ENCODE measurements around the gene SLC35F4. TPM values are rescaled to one million over a fixed set of nuclear protein-coding genes. Genes with fewer than 3 reads are reported as not detected.

SLC35F4 gene
- total RNA-seq, 4 donors from 2014 or later, result not detected

DNA sequence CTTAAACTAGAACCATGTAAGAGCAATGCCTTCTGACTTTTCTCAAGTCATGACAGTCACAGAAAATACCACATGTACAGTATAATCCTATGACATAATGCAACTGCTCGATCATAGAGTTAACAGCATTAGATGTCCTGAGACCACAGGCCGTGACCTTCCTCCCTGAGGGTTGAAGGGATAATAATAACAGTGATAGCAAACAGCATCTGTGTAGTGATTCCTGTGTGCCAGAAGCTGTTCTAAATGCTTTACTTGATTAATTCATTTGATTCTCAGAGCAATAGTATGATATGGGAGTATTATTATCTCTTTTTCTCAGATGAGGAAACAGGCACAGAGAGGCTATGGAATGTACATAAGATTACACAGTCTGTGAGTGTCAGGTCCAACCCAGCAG is 53.2 kb downstream of the SLC35F4 start:
- DNase-seq (ENCODE audit: low spot score in 2 of 2), result no peak
- Histone ChIP-seq H3K4me3 (no peak overlapping the region), H3K27ac (no peak overlapping the region), H3K27me3 (no peaks in the 10 kb centered on the region), H3K36me3 (no peaks in the 10 kb centered on the region), H3K9me3 (no peaks in the 10 kb centered on the region), H3K4me1 (no peaks in the 10 kb centered on the region)
- TF ChIP-seq, protein P1, sequence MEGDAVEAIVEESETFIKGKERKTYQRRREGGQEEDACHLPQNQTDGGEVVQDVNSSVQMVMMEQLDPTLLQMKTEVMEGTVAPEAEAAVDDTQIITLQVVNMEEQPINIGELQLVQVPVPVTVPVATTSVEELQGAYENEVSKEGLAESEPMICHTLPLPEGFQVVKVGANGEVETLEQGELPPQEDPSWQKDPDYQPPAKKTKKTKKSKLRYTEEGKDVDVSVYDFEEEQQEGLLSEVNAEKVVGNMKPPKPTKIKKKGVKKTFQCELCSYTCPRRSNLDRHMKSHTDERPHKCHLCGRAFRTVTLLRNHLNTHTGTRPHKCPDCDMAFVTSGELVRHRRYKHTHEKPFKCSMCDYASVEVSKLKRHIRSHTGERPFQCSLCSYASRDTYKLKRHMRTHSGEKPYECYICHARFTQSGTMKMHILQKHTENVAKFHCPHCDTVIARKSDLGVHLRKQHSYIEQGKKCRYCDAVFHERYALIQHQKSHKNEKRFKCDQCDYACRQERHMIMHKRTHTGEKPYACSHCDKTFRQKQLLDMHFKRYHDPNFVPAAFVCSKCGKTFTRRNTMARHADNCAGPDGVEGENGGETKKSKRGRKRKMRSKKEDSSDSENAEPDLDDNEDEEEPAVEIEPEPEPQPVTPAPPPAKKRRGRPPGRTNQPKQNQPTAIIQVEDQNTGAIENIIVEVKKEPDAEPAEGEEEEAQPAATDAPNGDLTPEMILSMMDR (IDR thresholded peaks at IDR 0.05), result no peak
- no peak for TF ChIP-seq POLR2A (IDR thresholded peaks at IDR 0.05)
- no peak for TF ChIP-seq EP300 (IDR thresholded peaks at IDR 0.05)
- WGBS, 2 donors, result 63 to 67% methylated on average over 2 of the region's 2 CpGs

- TF ChIP-seq, protein P1 (IDR thresholded peaks at IDR 0.05), result no peak
- TF ChIP-seq POLR2A (IDR thresholded peaks at IDR 0.05) (no peak), EP300 (IDR thresholded peaks at IDR 0.05) (no peak)
- no peak overlapping the region for H3K4me3 ChIP-seq
- no peak overlapping the region for H3K27ac ChIP-seq
- 54 to 67% methylated on average over 2 of the region's 2 CpGs for WGBS, 2 donors
- no peaks in the 10 kb centered on the region for H3K9me3 ChIP-seq
- H3K36me3 ChIP-seq, result no peaks in the 10 kb centered on the region
- no peaks in the 10 kb centered on the region for H3K4me1 ChIP-seq
- no peaks in the 10 kb centered on the region for H3K27me3 ChIP-seq
- no peak for DNase-seq (ENCODE audit: low spot score in 2 of 2)
Observed at GRCh38 chr14:57811998-57812546, 53.8 kb downstream of the SLC35F4 start.

DNA sequence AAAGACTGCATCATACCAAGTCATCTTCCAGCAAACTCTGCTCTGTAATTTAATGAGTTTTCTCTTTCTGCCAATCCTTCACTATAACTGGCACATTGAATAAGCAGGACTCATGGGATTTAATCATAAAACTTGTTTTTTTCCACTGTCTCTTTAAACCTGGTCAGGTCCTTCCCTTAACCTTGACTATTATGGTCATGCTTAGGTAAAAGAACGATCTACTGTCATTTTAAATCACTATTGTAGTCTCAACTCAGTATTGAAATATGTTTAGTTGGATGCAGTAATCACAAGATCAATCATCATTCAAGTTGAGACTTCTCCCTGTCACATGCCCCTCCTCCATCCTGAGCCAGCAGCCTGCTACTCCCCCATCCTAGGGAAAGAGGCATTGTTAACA is 56.1 kb downstream of the SLC35F4 start:
- Histone ChIP-seq H3K27ac (no peak overlapping the region), H3K9me3 (no peaks in the 10 kb centered on the region), H3K36me3 (no peaks in the 10 kb centered on the region), H3K4me1 (no peaks in the 10 kb centered on the region), H3K4me3 (no peak overlapping the region), H3K27me3 (no peaks in the 10 kb centered on the region)
- 43 to 44% methylated on average over 1 of the region's 1 CpG for WGBS, 2 donors
- DNase-seq (ENCODE audit: low spot score in 2 of 2), result no peak
- TF ChIP-seq, protein P1 (IDR thresholded peaks at IDR 0.05), result no peak
- TF ChIP-seq POLR2A (IDR thresholded peaks at IDR 0.05) (no peak), EP300 (IDR thresholded peaks at IDR 0.05) (no peak)

- no peaks in the 10 kb centered on the region for H3K4me1 ChIP-seq
- TF ChIP-seq EP300 (IDR thresholded peaks at IDR 0.05), result no peak
- TF ChIP-seq, protein P1 (IDR thresholded peaks at IDR 0.05), result no peak
- no peak for TF ChIP-seq POLR2A (IDR thresholded peaks at IDR 0.05)
- 76 to 81% methylated on average over 2 of the region's 2 CpGs for WGBS, 2 donors
Observed at GRCh38 chr14:57797160-57797559, 68.7 kb downstream of the SLC35F4 start.

DNA sequence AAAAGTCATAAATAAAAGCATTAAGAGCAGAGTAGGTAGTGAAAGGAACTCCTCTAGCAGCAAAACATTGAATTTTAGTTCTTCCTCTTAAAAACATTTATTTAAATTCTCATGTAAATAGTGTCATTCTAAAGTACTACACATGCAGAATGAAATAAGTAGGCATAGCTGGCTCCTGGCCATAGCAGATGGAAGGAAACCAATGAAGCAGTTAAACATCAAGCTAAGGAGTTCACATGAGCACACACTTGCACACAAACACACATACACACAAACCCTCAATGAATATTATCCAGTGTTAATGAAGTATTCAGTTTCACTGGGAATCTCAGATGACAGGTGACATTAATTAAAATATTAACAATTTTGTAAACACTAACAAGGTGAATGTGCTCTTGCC is 69.3 kb downstream of the SLC35F4 start:
- no peak for DNase-seq (ENCODE audit: low spot score in 2 of 2)
- no peaks in the 10 kb centered on the region for H3K27me3 ChIP-seq
- H3K9me3 ChIP-seq, result peaks cover 0 to 26% (median 0%) of the 10 kb centered on the region in 4 donors
- H3K4me1 ChIP-seq, result no peaks in the 10 kb centered on the region
- no peak for TF ChIP-seq EP300 (IDR thresholded peaks at IDR 0.05)
- TF ChIP-seq POLR2A (IDR thresholded peaks at IDR 0.05), result no peak
- TF ChIP-seq, protein P1 (IDR thresholded peaks at IDR 0.05), result no peak
- no peak overlapping the region for H3K27ac ChIP-seq
- no peak overlapping the region for H3K4me3 ChIP-seq
- H3K36me3 ChIP-seq, result no peaks in the 10 kb centered on the region

More at GRCh38 chr14:57797160-57797559, 68.7 kb downstream of the SLC35F4 start:
- Histone ChIP-seq H3K27me3 (no peaks in the 10 kb centered on the region), H3K36me3 (no peaks in the 10 kb centered on the region), H3K9me3 (peaks cover 0 to 27% (median 0%) of the 10 kb centered on the region in 4 donors), H3K27ac (no peak overlapping the region), H3K4me3 (no peak overlapping the region)
- DNase-seq (ENCODE audit: low spot score in 2 of 2), result no peak
